Progenitor cell of endocrine pancreas (in vitro differentiated cells): ENCODE measurements around the gene LBHD1. TPM values are rescaled to one million over a fixed set of nuclear protein-coding genes. Genes with fewer than 3 reads are reported as not detected.

Source experiments
- DNase-seq: peaks from one replicate; pipeline ENCODE4 v3.0.0; 2021; ENCODE audit warnings: low spot score; ENCODE audit not compliant: unreplicated experiment
- H3K27ac Mint-ChIP-seq: 2 replicates; pipeline ENCODE4 v1.8.0; 2021; ENCODE audit warnings: mild to moderate bottlenecking, moderate library complexity, mixed read lengths
- H3K27me3 Mint-ChIP-seq: 2 replicates; pipeline ENCODE4 v1.8.0; 2021; ENCODE audit warnings: mixed read lengths
- H3K36me3 Mint-ChIP-seq: 2 replicates; pipeline ENCODE4 v1.8.0; 2022; ENCODE audit warnings: mixed read lengths; ENCODE audit not compliant: insufficient read depth
- H3K4me1 Mint-ChIP-seq: 2 replicates; pipeline ENCODE4 v1.8.0; 2021; ENCODE audit warnings: low read depth, mixed read lengths
- H3K4me3 Mint-ChIP-seq: 2 replicates; pipeline ENCODE4 v1.8.0; 2021; ENCODE audit warnings: low read depth, mild to moderate bottlenecking, moderate library complexity, mixed read lengths
- H3K9me3 Mint-ChIP-seq: 2 replicates; pipeline ENCODE4 v1.8.0; 2021; ENCODE audit warnings: low read depth, mixed read lengths
- CTCF ChIP-seq: fragments of 200-600 bp; sonication (generic); IDR thresholded peaks from one replicate; pipeline ENCODE4 v1.5.0; 2021; ENCODE audit warnings: antibody characterized with exemption, mild to moderate bottlenecking; ENCODE audit not compliant: unreplicated experiment
- total RNA-seq: library from RNA; stranded (reverse); gene quantifications from 2 replicates; pipeline ENCODE4 v1.2.1, GENCODE V29; 2021

The LBHD1 gene
- total RNA-seq, 1 donor from 2014 or later = 9.3 TPM

GRCh38 chr11:62715150-62716130 is 43.4 kb upstream of the LBHD1 start:
- H3K27ac Mint-ChIP-seq = no peak overlapping the region
- no peak for DNase-seq
- peaks cover 39% of the 10 kb centered on the region for H3K36me3 Mint-ChIP-seq
- no peaks in the 10 kb centered on the region for H3K27me3 Mint-ChIP-seq
- no peaks in the 10 kb centered on the region for H3K9me3 Mint-ChIP-seq
- TF ChIP-seq CTCF = no peak
- H3K4me3 Mint-ChIP-seq = no peak overlapping the region
- peaks cover 15% of the 10 kb centered on the region for H3K4me1 Mint-ChIP-seq

- H3K36me3 Mint-ChIP-seq = peaks cover 32% of the 10 kb centered on the region
- no peak overlapping the region for H3K4me3 Mint-ChIP-seq
- H3K4me1 Mint-ChIP-seq = peaks cover 25% of the 10 kb centered on the region
- no peak for DNase-seq
- no peaks in the 10 kb centered on the region for H3K9me3 Mint-ChIP-seq
- H3K27ac Mint-ChIP-seq = peak overlapping the region; percentile 86
- H3K27me3 Mint-ChIP-seq = no peaks in the 10 kb centered on the region
- TF ChIP-seq CTCF = no peak
Measured at GRCh38 chr11:62713343-62713742, 41.3 kb upstream of the LBHD1 start.

GRCh38 chr11:62712861-62713260 is 40.8 kb upstream of the LBHD1 start:
- Mint-ChIP-seq H3K36me3 (peaks cover 28% of the 10 kb centered on the region), H3K9me3 (no peaks in the 10 kb centered on the region), H3K27ac (peak overlapping the region; percentile 86), H3K4me3 (no peak overlapping the region), H3K4me1 (peaks cover 26% of the 10 kb centered on the region), H3K27me3 (no peaks in the 10 kb centered on the region)
- TF ChIP-seq CTCF = no peak
- DNase-seq = no peak

- peaks cover 26% of the 10 kb centered on the region for H3K36me3 Mint-ChIP-seq
- H3K4me1 Mint-ChIP-seq = peaks cover 27% of the 10 kb centered on the region
- H3K4me3 Mint-ChIP-seq = no peak overlapping the region
- H3K9me3 Mint-ChIP-seq = no peaks in the 10 kb centered on the region
- no peak for TF ChIP-seq CTCF
- peak overlapping the region; percentile 86 for H3K27ac Mint-ChIP-seq
- H3K27me3 Mint-ChIP-seq = no peaks in the 10 kb centered on the region
- DNase-seq = no peak
Measured at GRCh38 chr11:62712276-62712812, 40.3 kb upstream of the LBHD1 start.

GRCh38 chr11:62710001-62710345 is 37.9 kb upstream of the LBHD1 start:
- peaks cover 16% of the 10 kb centered on the region for H3K36me3 Mint-ChIP-seq

More at GRCh38 chr11:62710001-62710345, 37.9 kb upstream of the LBHD1 start:
- TF ChIP-seq CTCF = no peak
- Mint-ChIP-seq H3K27me3 (no peaks in the 10 kb centered on the region), H3K4me1 (peaks cover 43% of the 10 kb centered on the region), H3K4me3 (peak overlapping the region; percentile 95), H3K9me3 (no peaks in the 10 kb centered on the region), H3K27ac (peak overlapping the region; percentile 99)
- DNase-seq = no peak
